K562 (cell line): ENCODE measurements around the gene PRKCQ. TPM values are rescaled to one million over a fixed set of nuclear protein-coding genes. Genes with fewer than 3 reads are reported as not detected.

Experiments used
- ATAC-seq: fragments of 200-7000 bp; cut with Tn5 transposase; 3 replicates; pipeline ENCODE4 v1.9.1; 2020; ENCODE audit warnings: moderate library complexity
- BruUV-seq: library from RNA; stranded (reverse); fragments of 400-500 nt; replicated peaks from 2 replicates; lab custom pipeline; 2021; lab: Mats Ljungman, UMichigan
- CTCF ChIA-PET: fragments of 300-600 bp; formaldehyde crosslinking; extraction: SDS; loops from one replicate; lab custom pipeline; 2021; ENCODE audit warnings: low intra/inter-chr PET ratio; lab: Yijun Ruan, JAX
- POLR2A ChIA-PET: fragments of 300-600, 350-650 bp; sonication (Branson Sonifier 250); formaldehyde crosslinking; extraction: SDS; loops from one replicate; lab custom pipeline; 2021; ENCODE audit warnings: antibody characterized with exemption, inconsistent platforms; lab: Yijun Ruan, JAX
- DNase-seq, 4 experiments: peaks; one replicate each; pipeline versions ENCODE4 v3.0.0 to v3.0.0-alpha.2; 2011 to 2018; ENCODE audit warnings: low spot score in 3 of 4, mixed read lengths in 3 of 4; ENCODE audit errors: extremely low read depth in 1 of 4
- FAIRE-seq: peaks from 2 replicates; lab custom pipeline; 2011; peaks lifted over from hg19 to GRCh38; lab: Jason Lieb, UNC
- H2AFZ ChIP-seq: 2 replicates; pipeline ENCODE4 v1.6.0; 2011; ENCODE audit warnings: low read depth, low read length, control low read depth, inconsistent platforms
- H3K27ac ChIP-seq: fragments of 200-600 bp; 3 replicates; pipeline ENCODE4 v1.8.0; 2011; ENCODE audit warnings: low read depth, mild to moderate bottlenecking, control low read depth, inconsistent platforms, low read length, moderate library complexity, mixed read lengths; ENCODE audit errors: extremely low read depth
- H3K27me3 ChIP-seq, 2 experiments: fragments of 300-600 bp in 1 of 2; 2 replicates in 1 of 2; 3 replicates in 1 of 2; pipeline versions ENCODE4 v1.6.0 to v1.8.0; 2011; ENCODE audit warnings: inconsistent platforms in 2 of 2, low read length in 2 of 2, mild to moderate bottlenecking in 1 of 2, mixed read lengths in 1 of 2, moderate library complexity in 1 of 2; ENCODE audit not compliant: control insufficient read depth in 2 of 2, insufficient read depth in 2 of 2
- H3K36me3 ChIP-seq: fragments of 300-600 bp; 3 replicates; pipeline ENCODE4 v1.8.0; 2011; ENCODE audit warnings: mild to moderate bottlenecking, low read length, inconsistent platforms; ENCODE audit not compliant: control insufficient read depth, insufficient read depth
- H3K4me1 ChIP-seq, 2 experiments: fragments of 200-600 bp in 1 of 2; replicated peaks in 1 of 2; 2 replicates in 1 of 2; 3 replicates in 1 of 2; pipeline versions ENCODE4 v1.5.1 to v1.8.0; 2011; ENCODE audit warnings: inconsistent platforms in 2 of 2, low read length in 2 of 2, mild to moderate bottlenecking in 1 of 2, mixed read lengths in 1 of 2, moderate library complexity in 1 of 2; ENCODE audit not compliant: control insufficient read depth in 2 of 2, insufficient read depth in 2 of 2
- H3K4me2 ChIP-seq: 2 replicates; pipeline ENCODE4 v1.6.1; 2011; ENCODE audit warnings: low read length, control low read depth, inconsistent platforms, mixed read lengths; ENCODE audit not compliant: insufficient read depth
- H3K4me3 ChIP-seq: fragments of 200-600 bp; sonication (generic), shearing (Covaris generic); 2 replicates; pipeline ENCODE4 v1.5.1; 2016; ENCODE audit warnings: control low read depth, inconsistent platforms
- H3K79me2 ChIP-seq: fragments of 200-600 bp; 3 replicates; pipeline ENCODE4 v1.8.0; 2011; ENCODE audit warnings: low read length, inconsistent platforms; ENCODE audit not compliant: control insufficient read depth, insufficient read depth
- H3K9ac ChIP-seq, 2 experiments: 2 replicates each; pipeline versions ENCODE4 v1.6.0 to v1.6.1; 2011; ENCODE audit warnings: low read depth in 2 of 2, low read length in 2 of 2, control low read depth in 1 of 2, inconsistent platforms in 1 of 2, mild to moderate bottlenecking in 1 of 2, mixed read lengths in 1 of 2; ENCODE audit not compliant: insufficient read depth in 1 of 2
- H3K9me1 ChIP-seq: one replicate; pipeline ENCODE4 v1.6.0; 2011; ENCODE audit warnings: inconsistent platforms, mild to moderate bottlenecking, low read length, moderate library complexity; ENCODE audit not compliant: control insufficient read depth, insufficient read depth
- H3K9me3 ChIP-seq: replicated peaks from 2 replicates; pipeline ENCODE4 v1.5.1; 2011; ENCODE audit warnings: low read depth, low read length, inconsistent platforms; ENCODE audit not compliant: control insufficient read depth, insufficient read depth
- H4K20me1 ChIP-seq: replicated peaks from 2 replicates; pipeline ENCODE4 v1.6.1; 2011; ENCODE audit warnings: low read length, inconsistent platforms, mixed read lengths; ENCODE audit not compliant: control insufficient read depth, insufficient read depth
- BRD9 ChIP-seq: fragments of 450-650 bp; IDR thresholded peaks from 2 replicates; pipeline ENCODE4 v1.6.1; 2018; ENCODE audit warnings: low read depth; ENCODE audit not compliant: partially characterized antibody
- GABPA ChIP-seq: fragments of 200-800 bp; sonication (Bioruptor generic); conservative IDR thresholded peaks from 2 replicates; pipeline ENCODE4 v1.6.1; 2016; ENCODE audit warnings: low read depth, missing genetic modification characterization, missing compliant biosample characterization
- HMGN3 ChIP-seq: IDR thresholded peaks from 2 replicates; pipeline ENCODE4 v1.6.1; 2011; ENCODE audit warnings: borderline replicate concordance, low read depth, mild to moderate bottlenecking, mixed read lengths, low read length; ENCODE audit not compliant: insufficient read length; ENCODE audit errors: extremely low read depth
- SMAD3 ChIP-seq: fragments of 450-650 bp; formaldehyde crosslinking; conservative IDR thresholded peaks from 2 replicates; pipeline ENCODE4 v1.4.0; 2020; ENCODE audit warnings: mild to moderate bottlenecking
- WGBS: fragments of 100-300 bp; shearing (Covaris generic); methylation state at CpG from one replicate; pipeline ENCODE4 v1.1.6; 2016; ENCODE audit warnings: low coverage, mixed read lengths; ENCODE audit not compliant: insufficient coverage; ENCODE audit errors: missing lambda C conversion rate; 5-methylcytosine and 5-hydroxymethylcytosine counted together
- in situ Hi-C: fragments of 300-500 bp; cut with MboI; formaldehyde crosslinking; loops from 4 replicates; pipeline ENCODE4 v1.15.0; 2018; ENCODE audit warnings: inconsistent platforms, mixed read lengths
- intact Hi-C: fragments of 100-400 bp; cut with micrococcal nuclease; formaldehyde crosslinking; loops from 2 replicates; pipeline ENCODE4 v1.14.2; 2022
- polyA plus RNA-seq, 8 experiments: library from polyadenylated mRNA; depleted of rRNA in 4 of 8; stranded (reverse) in 5 of 8; unstranded in 3 of 8; fragments of >200 nt; fragmentation: Nextera tagmentation in 2 of 8; fragmentation: Illumina TruSeq in 1 of 8; extraction: Ambion mirVana in 2 of 8; extraction: Trizol in 1 of 8; gene quantifications; 2 replicates each; pipeline versions ENCODE4 v1.2.1 to v1.2.3, GENCODE V29; 2011 to 2014; ENCODE audit warnings: inconsistent platforms in 1 of 8, missing spikeins in 1 of 8
- total RNA-seq, 7 experiments: library from RNA; depleted of rRNA in 6 of 7; stranded (reverse); fragments of >200 nt in 6 of 7; fragmentation: Illumina TruSeq in 2 of 7; extraction: Trizol in 2 of 7; gene quantifications; 2 replicates each; pipeline versions ENCODE4 v1.2.1 to v1.2.3, GENCODE V29; 2011 to 2021; ENCODE audit warnings: low replicate concordance in 1 of 7
- TF ChIP-seq, protein P1 (sequence below): sonication (generic); formaldehyde crosslinking; IDR thresholded peaks from 2 replicates; pipeline ENCODE4 v1.8.0; 2022; ENCODE audit warnings: mild to moderate bottlenecking, low read depth, missing genetic modification reagents
- TF ChIP-seq, protein P2 (sequence below): fragments of 450-650 bp; IDR thresholded peaks from 2 replicates; pipeline ENCODE4 v1.6.1; 2014; ENCODE audit warnings: low read depth, mild to moderate bottlenecking, moderate library complexity, borderline replicate concordance
- TF ChIP-seq, protein P3 (sequence below): fragments of 450-650 bp; formaldehyde crosslinking; conservative IDR thresholded peaks from 2 replicates; pipeline ENCODE4 v1.4.0; 2022; ENCODE audit warnings: mild to moderate bottlenecking, missing genetic modification characterization

Gene PRKCQ
- total and polyA plus RNA-seq, 9 of the 15 experiments (the other 6 are each of a cell fraction or from before 2014, with no cell fraction given): 4.4 to 23.3 (median 14.6) TPM

DNA sequence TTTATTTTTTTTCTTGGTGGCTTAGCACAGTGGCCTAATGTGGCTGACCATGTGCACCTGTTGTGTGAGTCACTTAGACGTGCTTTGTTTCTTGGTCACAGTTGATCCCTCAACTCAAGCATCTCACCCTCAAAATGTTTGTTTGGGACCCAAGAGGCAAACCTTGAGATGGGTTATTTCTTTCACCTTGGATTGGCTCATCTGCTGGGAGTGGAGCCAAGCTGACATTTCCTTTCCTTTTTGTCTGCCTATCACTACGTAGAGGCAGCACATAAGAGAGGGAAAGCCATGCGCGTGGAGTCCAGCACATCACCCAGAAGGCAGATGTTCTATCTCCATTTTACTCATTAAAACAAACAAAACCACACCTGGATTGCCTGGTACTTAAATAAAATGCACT lies 6.4 kb upstream of the PRKCQ start:
- Histone ChIP-seq H3K27ac (no peak overlapping the region), H3K36me3 (peaks cover 56% of the 10 kb centered on the region), H3K4me2 (no peak overlapping the region), H3K27me3 (no peaks in the 10 kb centered on the region), H3K9me3 (no peaks in the 10 kb centered on the region), H3K79me2 (peaks cover 23% of the 10 kb centered on the region), H3K4me3 (no peak overlapping the region), H4K20me1 (no peaks in the 10 kb centered on the region), H3K9me1 (no peaks in the 10 kb centered on the region), H2AFZ (no peak overlapping the region), H3K4me1 (peaks cover 0 to 14% of the 10 kb centered on the region in 2 experiments; a peak in 3 of 5 replicates), H3K9ac (no peak overlapping the region)
- BruUV-seq: no TSS peak
- in situ Hi-C loops: no loop called here
- ChIA-PET POLR2A (no interaction called here), CTCF (interaction anchor here (0.6 kb wide), 1 partner anchor 166 kb away, joined by 4 read pairs; no protein-coding TSS in a partner anchor)
- intact Hi-C loops: no loop called here
- no peak for FAIRE-seq
- 79% methylated on average over 4 of the region's 4 CpGs for WGBS
- TF ChIP-seq GABPA (tag) (no peak), HMGN3 (no peak), SMAD3 (CRISPR knock-in tag) (no peak), BRD9 (no peak)
- ATAC-seq: no peak
- no peak for DNase-seq

DNA sequence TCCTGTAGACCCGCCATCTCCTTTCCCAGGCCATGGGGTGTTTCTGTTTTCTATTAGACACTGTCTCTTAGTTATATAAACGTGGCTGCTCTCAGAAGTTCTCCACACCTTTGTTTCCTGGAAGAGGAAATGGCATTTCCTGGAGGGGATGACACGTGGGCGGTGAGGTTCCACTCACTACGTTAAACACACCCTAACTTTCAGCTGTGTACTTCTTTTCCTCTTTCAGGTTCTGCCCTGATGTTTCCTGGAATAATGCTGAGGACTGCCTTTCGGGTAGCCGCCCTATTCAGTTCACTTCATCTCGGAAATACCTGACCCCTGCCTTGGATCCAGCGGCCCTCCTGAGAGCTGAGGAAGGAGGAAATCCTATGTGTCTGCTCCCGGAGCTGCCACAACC lies 3.4 kb upstream of the PRKCQ start:
- Histone ChIP-seq H3K9ac (peak overlapping the region; percentile 40 to 51; a peak in 3 of 4 replicates), H3K9me1 (no peaks in the 10 kb centered on the region), H3K27me3 (no peaks in the 10 kb centered on the region), H3K27ac (peak overlapping the region; percentile 63), H4K20me1 (no peaks in the 10 kb centered on the region), H3K9me3 (no peaks in the 10 kb centered on the region), H3K36me3 (peaks cover 56% of the 10 kb centered on the region), H3K79me2 (peaks cover 51% of the 10 kb centered on the region), H3K4me3 (peak overlapping the region; percentile 12), H3K4me2 (peak overlapping the region; percentile 71), H3K4me1 (peaks cover 11 to 19% of the 10 kb centered on the region in 2 experiments; a peak in 4 of 5 replicates), H2AFZ (peak overlapping the region; percentile 70)
- FAIRE-seq (peak; percentile 75), DNase-seq (peak in 2 of 4 experiments; percentile 46 to 73), ATAC-seq (no peak)
- 21% methylated on average over 10 of the region's 10 CpGs for WGBS
- no TSS peak for BruUV-seq
- ChIA-PET CTCF (no interaction called here), POLR2A (interaction anchor here (0.6 kb wide), 1 partner anchor 16 kb away, joined by 3 read pairs; no protein-coding TSS in a partner anchor)
- in situ Hi-C loops: no loop called here
- intact Hi-C loops: loop anchor here (5.0 kb wide), 3 partner anchors 64 to 136 kb away; no protein-coding TSS in a partner anchor
- TF ChIP-seq, protein P1, sequence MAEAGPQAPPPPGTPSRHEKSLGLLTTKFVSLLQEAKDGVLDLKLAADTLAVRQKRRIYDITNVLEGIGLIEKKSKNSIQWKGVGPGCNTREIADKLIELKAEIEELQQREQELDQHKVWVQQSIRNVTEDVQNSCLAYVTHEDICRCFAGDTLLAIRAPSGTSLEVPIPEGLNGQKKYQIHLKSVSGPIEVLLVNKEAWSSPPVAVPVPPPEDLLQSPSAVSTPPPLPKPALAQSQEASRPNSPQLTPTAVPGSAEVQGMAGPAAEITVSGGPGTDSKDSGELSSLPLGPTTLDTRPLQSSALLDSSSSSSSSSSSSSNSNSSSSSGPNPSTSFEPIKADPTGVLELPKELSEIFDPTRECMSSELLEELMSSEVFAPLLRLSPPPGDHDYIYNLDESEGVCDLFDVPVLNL (CRISPR knock-in tag): no peak
- TF ChIP-seq, protein P2, sequence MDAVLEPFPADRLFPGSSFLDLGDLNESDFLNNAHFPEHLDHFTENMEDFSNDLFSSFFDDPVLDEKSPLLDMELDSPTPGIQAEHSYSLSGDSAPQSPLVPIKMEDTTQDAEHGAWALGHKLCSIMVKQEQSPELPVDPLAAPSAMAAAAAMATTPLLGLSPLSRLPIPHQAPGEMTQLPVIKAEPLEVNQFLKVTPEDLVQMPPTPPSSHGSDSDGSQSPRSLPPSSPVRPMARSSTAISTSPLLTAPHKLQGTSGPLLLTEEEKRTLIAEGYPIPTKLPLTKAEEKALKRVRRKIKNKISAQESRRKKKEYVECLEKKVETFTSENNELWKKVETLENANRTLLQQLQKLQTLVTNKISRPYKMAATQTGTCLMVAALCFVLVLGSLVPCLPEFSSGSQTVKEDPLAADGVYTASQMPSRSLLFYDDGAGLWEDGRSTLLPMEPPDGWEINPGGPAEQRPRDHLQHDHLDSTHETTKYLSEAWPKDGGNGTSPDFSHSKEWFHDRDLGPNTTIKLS: peak; percentile 39; the same call in 1 of the 2 replicates
- TF ChIP-seq, protein P3, sequence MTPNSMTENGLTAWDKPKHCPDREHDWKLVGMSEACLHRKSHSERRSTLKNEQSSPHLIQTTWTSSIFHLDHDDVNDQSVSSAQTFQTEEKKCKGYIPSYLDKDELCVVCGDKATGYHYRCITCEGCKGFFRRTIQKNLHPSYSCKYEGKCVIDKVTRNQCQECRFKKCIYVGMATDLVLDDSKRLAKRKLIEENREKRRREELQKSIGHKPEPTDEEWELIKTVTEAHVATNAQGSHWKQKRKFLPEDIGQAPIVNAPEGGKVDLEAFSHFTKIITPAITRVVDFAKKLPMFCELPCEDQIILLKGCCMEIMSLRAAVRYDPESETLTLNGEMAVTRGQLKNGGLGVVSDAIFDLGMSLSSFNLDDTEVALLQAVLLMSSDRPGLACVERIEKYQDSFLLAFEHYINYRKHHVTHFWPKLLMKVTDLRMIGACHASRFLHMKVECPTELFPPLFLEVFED (CRISPR knock-in tag): no peak
